ENCODE data around the gene CALML3.
"Not testable (repeated sequence)": the region's sequence is repeated elsewhere in the genome, so short reads cannot be mapped to it uniquely, and the experiment has no call there.

CALML3 gene

GRCh38 chr10:5559022-5559421 is 34.3 kb downstream of the CALML3 start:
- DNase-seq = not testable (repeated sequence)

GRCh38 chr10:5559642-5560141 is 34.9 kb downstream of the CALML3 start:
- DNase-seq = no peak

GRCh38 chr10:5560142-5560816 is 35.5 kb downstream of the CALML3 start:
- DNase-seq = no peak

GRCh38 chr10:5560817-5561703 is 36.3 kb downstream of the CALML3 start:
- DNase-seq = no peak

- DNase-seq = no peak
Observed at GRCh38 chr10:5561704-5562645, 37.2 kb downstream of the CALML3 start.

- DNase-seq = no peak
Observed at GRCh38 chr10:5563321-5563961, 38.7 kb downstream of the CALML3 start.

GRCh38 chr10:5563991-5564536 is 39.3 kb downstream of the CALML3 start:
- peak; percentile 15 for DNase-seq

- DNase-seq = no peak
Observed at GRCh38 chr10:5564537-5565204, 39.9 kb downstream of the CALML3 start.

GRCh38 chr10:5565205-5565545 is 40.4 kb downstream of the CALML3 start:
- no peak for DNase-seq

GRCh38 chr10:5565671-5566581 is 41.2 kb downstream of the CALML3 start:
- no peak for DNase-seq

- no peak for DNase-seq
Observed at GRCh38 chr10:5566614-5567013, 41.9 kb downstream of the CALML3 start.

- DNase-seq = no peak
Observed at GRCh38 chr10:5567477-5567876, 42.7 kb downstream of the CALML3 start.

- no peak for DNase-seq
Observed at GRCh38 chr10:5568984-5569383, 44.2 kb downstream of the CALML3 start.

GRCh38 chr10:5569568-5569967 is 44.8 kb downstream of the CALML3 start:
- no peak for DNase-seq

GRCh38 chr10:5570007-5570655 is 45.4 kb downstream of the CALML3 start:
- DNase-seq = no peak

- no peak for DNase-seq
Observed at GRCh38 chr10:5570979-5571810, 46.4 kb downstream of the CALML3 start.

- DNase-seq = no peak
Observed at GRCh38 chr10:5571826-5572225, 47.1 kb downstream of the CALML3 start.

- DNase-seq = no peak
Observed at GRCh38 chr10:5573319-5573950, 48.7 kb downstream of the CALML3 start.
